Ovary (tissue), 3 donors: ENCODE results near the gene GRB7.

Experiments
- CTCF ChIP-seq, 3 donors: fragments of 450-650 bp in 2 of 3; fragments of 200-600 bp in 1 of 3; IDR thresholded peaks; one replicate each; pipeline versions ENCODE4 v1.5.1 to v1.8.0; 2016 to 2022; ENCODE audit warnings: antibody characterized with exemption in 3 of 3, mild to moderate bottlenecking in 1 of 3
- EP300 ChIP-seq: sonication (generic); formaldehyde crosslinking; IDR thresholded peaks from one replicate; pipeline ENCODE4 v1.6.1; 2017; ENCODE audit warnings: antibody characterized with exemption
- donor health status: DM: no; HTN: no; CAD: no.

GRCh38 chr17:39702901-39703893 lies 34.5 kb upstream of the GRB7 start:
- no peak for TF ChIP-seq EP300
- TF ChIP-seq CTCF (IDR thresholded peaks at IDR 0.05), result no peak
